ENCODE measurements around the gene EXOC4. TPM values are rescaled to one million over a fixed set of nuclear protein-coding genes. Genes with fewer than 3 reads are reported as not detected.

Gene EXOC4
- total RNA-seq, 1 donor from 2014 or later: 51.6 TPM

DNA sequence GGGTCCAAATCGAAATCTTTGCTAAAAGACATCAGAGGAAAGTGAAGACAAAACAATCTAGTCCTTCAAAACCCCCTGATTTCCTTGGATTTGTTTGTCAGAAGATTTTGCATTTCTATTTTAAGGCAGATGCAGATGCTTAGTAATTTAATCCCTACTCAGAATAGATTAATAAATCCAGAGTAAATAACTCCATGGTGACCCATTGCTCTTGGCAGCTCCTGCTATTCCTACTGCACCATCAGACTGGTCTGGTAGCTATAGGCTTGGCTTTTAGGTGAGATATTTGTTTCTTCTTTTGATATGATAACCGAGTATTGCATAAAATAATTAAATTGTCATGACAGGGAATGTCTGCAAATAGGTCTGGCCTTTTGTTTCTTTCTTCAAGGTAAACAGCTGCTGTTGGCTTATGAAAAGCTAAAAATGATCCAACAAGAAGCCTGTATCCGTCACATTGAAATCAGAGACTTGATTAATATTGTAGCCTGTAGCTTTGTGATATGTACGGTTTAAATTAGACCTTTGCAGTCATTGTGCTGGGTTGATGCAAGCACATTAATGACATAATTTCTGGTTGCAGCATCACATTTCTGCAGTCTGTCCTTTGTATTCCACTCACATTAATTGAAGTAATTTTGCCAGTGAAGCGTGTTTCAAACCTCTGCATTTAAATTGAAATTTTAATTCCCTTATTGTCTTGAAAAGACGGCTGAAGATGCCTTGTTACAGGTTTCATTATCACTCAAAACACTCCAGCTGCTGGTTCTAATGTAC, 40.7 kb downstream of the EXOC4 start:
- no peaks in the 10 kb centered on the region for H3K36me3 ChIP-seq (ENCODE audit: control insufficient read depth, insufficient read depth, low read length)
- no peak for DNase-seq (ENCODE audit: low read depth)
- no peak overlapping the region for H3K4me3 ChIP-seq (ENCODE audit: low read depth, low read length)
- H3K27me3 ChIP-seq (ENCODE audit: control insufficient read depth, insufficient read depth, low read length): no peaks in the 10 kb centered on the region
- TF ChIP-seq CTCF (IDR thresholded peaks at IDR 0.05; ENCODE audit: insufficient read depth, low read length, poor library complexity, severe bottlenecking): no peak

DNA sequence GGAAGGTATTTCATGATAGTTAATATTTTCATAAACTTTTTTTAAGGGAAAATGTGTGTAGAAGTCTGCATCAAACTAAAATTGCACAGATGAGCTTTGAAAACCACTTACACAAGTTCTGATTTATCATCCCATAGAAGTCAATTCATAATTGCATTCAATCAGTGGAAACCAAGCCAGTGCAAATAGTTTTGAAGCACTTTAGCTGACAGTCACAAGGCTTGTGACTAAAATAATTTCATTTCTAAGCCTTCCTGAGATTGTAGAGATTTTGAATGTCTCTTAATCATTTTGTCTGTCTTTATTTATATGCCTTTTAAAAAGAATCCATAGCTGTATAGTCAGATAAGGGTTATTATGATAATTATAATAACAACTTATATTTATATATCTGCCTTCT, 41.4 kb downstream of the EXOC4 start:
- no peak for TF ChIP-seq CTCF (IDR thresholded peaks at IDR 0.05; ENCODE audit: insufficient read depth, low read length, poor library complexity, severe bottlenecking)
- DNase-seq (ENCODE audit: low read depth): no peak
- Histone ChIP-seq H3K27me3 (ENCODE audit: control insufficient read depth, insufficient read depth, low read length) (no peaks in the 10 kb centered on the region), H3K36me3 (ENCODE audit: control insufficient read depth, insufficient read depth, low read length) (no peaks in the 10 kb centered on the region), H3K4me3 (ENCODE audit: low read depth, low read length) (no peak overlapping the region)

DNA sequence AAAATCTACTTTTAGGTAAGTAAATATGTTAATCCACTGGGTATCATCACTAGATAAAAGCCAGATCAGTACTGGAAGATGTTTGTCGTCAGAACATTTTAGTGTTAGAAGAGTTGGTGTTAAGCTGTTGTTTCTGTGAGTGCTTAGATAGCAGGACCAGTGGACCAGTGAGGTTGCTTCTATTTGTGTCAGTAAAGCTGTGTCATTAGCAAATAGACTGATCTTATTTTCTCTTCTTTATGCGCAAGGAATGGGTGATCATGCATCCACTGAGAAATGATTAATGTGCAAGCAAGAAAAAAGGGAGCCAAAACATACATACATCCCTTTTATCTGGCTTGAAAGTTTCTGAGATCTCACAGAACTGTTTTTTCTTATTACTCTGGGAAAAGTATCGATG, 42.6 kb downstream of the EXOC4 start:
- TF ChIP-seq CTCF (IDR thresholded peaks at IDR 0.05; ENCODE audit: insufficient read depth, low read length, poor library complexity, severe bottlenecking): no peak
- DNase-seq (ENCODE audit: low read depth): no peak
- Histone ChIP-seq H3K36me3 (ENCODE audit: control insufficient read depth, insufficient read depth, low read length) (no peaks in the 10 kb centered on the region), H3K4me3 (ENCODE audit: low read depth, low read length) (no peak overlapping the region), H3K27me3 (ENCODE audit: control insufficient read depth, insufficient read depth, low read length) (no peaks in the 10 kb centered on the region)

DNA sequence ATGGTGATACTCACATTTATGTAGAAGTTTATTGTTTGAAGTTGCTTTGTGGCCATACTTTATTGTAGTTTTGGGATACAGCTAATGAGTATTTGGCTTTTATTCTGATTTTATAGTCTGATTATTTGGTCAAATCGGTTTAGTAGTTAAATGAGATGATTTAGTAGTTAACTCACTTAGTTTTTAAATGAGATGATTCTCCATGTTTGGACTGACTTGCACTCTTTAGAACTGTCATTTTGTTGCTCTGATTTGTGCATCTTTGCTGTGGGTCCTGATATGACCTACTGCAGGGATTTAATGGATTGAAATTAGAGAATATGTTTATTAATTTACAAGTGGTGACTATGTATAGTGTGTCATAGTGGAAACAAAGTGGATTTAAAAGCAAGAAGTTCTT, 44.2 kb downstream of the EXOC4 start:
- H3K36me3 ChIP-seq (ENCODE audit: control insufficient read depth, insufficient read depth, low read length): no peaks in the 10 kb centered on the region
- no peak for DNase-seq (ENCODE audit: low read depth)
- no peak overlapping the region for H3K4me3 ChIP-seq (ENCODE audit: low read depth, low read length)
- no peak for TF ChIP-seq CTCF (IDR thresholded peaks at IDR 0.05; ENCODE audit: insufficient read depth, low read length, poor library complexity, severe bottlenecking)
- H3K27me3 ChIP-seq (ENCODE audit: control insufficient read depth, insufficient read depth, low read length): no peaks in the 10 kb centered on the region

GRCh38 chr7:133298080-133298479, 45.2 kb downstream of the EXOC4 start:
- Histone ChIP-seq H3K36me3 (ENCODE audit: control insufficient read depth, insufficient read depth, low read length) (no peaks in the 10 kb centered on the region), H3K27me3 (ENCODE audit: control insufficient read depth, insufficient read depth, low read length) (no peaks in the 10 kb centered on the region), H3K4me3 (ENCODE audit: low read depth, low read length) (no peak overlapping the region)
- DNase-seq (ENCODE audit: low read depth): no peak
- no peak for TF ChIP-seq CTCF (IDR thresholded peaks at IDR 0.05; ENCODE audit: insufficient read depth, low read length, poor library complexity, severe bottlenecking)

GRCh38 chr7:133299676-133300075, 46.8 kb downstream of the EXOC4 start:
- DNase-seq (ENCODE audit: low read depth): no peak
- Histone ChIP-seq H3K27me3 (ENCODE audit: control insufficient read depth, insufficient read depth, low read length) (no peaks in the 10 kb centered on the region), H3K4me3 (ENCODE audit: low read depth, low read length) (no peak overlapping the region), H3K36me3 (ENCODE audit: control insufficient read depth, insufficient read depth, low read length) (no peaks in the 10 kb centered on the region)
- no peak for TF ChIP-seq CTCF (IDR thresholded peaks at IDR 0.05; ENCODE audit: insufficient read depth, low read length, poor library complexity, severe bottlenecking)
